Neuron (in vitro differentiated cells): ENCODE measurements around the gene CACNB1.

Source experiments
- H2AFZ ChIP-seq: one replicate; pipeline ENCODE4 v1.6.1; 2013; ENCODE audit warnings: low read depth, mild to moderate bottlenecking, inconsistent platforms, low read length, moderate library complexity
- H3K27me3 ChIP-seq: one replicate; pipeline ENCODE4 v1.6.1; 2013; ENCODE audit warnings: low read length; ENCODE audit not compliant: insufficient read depth
- H3K36me3 ChIP-seq: one replicate; pipeline ENCODE4 v1.6.1; 2013; ENCODE audit warnings: low read length; ENCODE audit not compliant: insufficient read depth
- H3K4me1 ChIP-seq: one replicate; pipeline ENCODE4 v1.6.1; 2013; ENCODE audit warnings: low read length; ENCODE audit not compliant: insufficient read depth
- H3K4me3 ChIP-seq: 2 replicates; pipeline ENCODE4 v1.5.1; 2013; ENCODE audit warnings: mild to moderate bottlenecking, low read length, moderate library complexity
- H3K9me3 ChIP-seq: one replicate; pipeline ENCODE4 v1.6.1; 2013; ENCODE audit warnings: low read length

The CACNB1 gene

DNA sequence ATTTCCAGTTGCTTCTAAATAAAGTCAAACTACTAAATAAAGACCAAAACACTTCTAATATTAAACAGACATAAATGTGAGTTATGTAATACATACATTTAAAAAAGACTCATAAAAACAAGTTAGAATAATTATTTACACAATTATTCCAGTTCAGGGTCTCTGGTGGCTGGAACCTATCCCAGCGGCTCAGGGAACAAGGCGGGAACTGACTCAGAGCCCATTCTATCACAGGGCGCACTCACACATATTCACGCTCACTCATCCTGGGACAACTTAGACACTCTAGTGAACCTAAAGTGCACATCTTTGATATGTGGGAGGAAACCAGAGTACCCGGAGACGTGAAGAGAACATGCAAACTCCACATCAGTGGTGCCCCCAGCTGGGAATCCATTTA is 71.0 kb downstream of the CACNB1 start:
- H3K4me1 ChIP-seq, result no peaks in the 10 kb centered on the region
- no peak overlapping the region for H3K4me3 ChIP-seq
- no peaks in the 10 kb centered on the region for H3K36me3 ChIP-seq
- no peaks in the 10 kb centered on the region for H3K9me3 ChIP-seq
- no peak overlapping the region for H2AFZ ChIP-seq
- no peaks in the 10 kb centered on the region for H3K27me3 ChIP-seq

GRCh38 chr17:39125143-39125875 is 72.2 kb downstream of the CACNB1 start:
- Histone ChIP-seq H3K4me3 (no peak overlapping the region), H3K27me3 (no peaks in the 10 kb centered on the region), H3K36me3 (no peaks in the 10 kb centered on the region), H3K4me1 (no peaks in the 10 kb centered on the region), H3K9me3 (no peaks in the 10 kb centered on the region), H2AFZ (no peak overlapping the region)

GRCh38 chr17:39123627-39124026 is 73.8 kb downstream of the CACNB1 start:
- Histone ChIP-seq H2AFZ (no peak overlapping the region), H3K4me3 (no peak overlapping the region)

More at GRCh38 chr17:39123627-39124026, 73.8 kb downstream of the CACNB1 start:
- Histone ChIP-seq H3K27me3 (no peaks in the 10 kb centered on the region), H3K36me3 (no peaks in the 10 kb centered on the region), H3K4me1 (no peaks in the 10 kb centered on the region), H3K9me3 (no peaks in the 10 kb centered on the region)
